Stimulated activated naive CD8-positive, alpha-beta T cell treated with anti-CD3 and anti-CD28 coated beads, Interleukin-15, amount 100 ng/mL, for 72 hours (primary cell): ENCODE measurements around the gene CEP72.
"Not testable (repeated sequence)": the region's sequence is repeated elsewhere in the genome, so short reads cannot be mapped to it uniquely, and the experiment has no call there.

Source experiments
- ATAC-seq: fragments of 150-1000 bp; cut with Tn5 transposase; 2 replicates; pipeline ENCODE4 v1.10.0; 2021; ENCODE audit warnings: mild to moderate bottlenecking, moderate library complexity
- DNase-seq, 2 donors: peaks; one replicate each; pipeline ENCODE4 v3.0.0; 2021 to 2022
- H3K27ac Mint-ChIP-seq, 2 donors: one replicate each; pipeline ENCODE4 v1.8.0; 2022; ENCODE audit warnings: mild to moderate bottlenecking in 2 of 2, mixed read lengths in 2 of 2, moderate library complexity in 2 of 2
- H3K27me3 Mint-ChIP-seq: one replicate; pipeline ENCODE4 v1.8.0; 2022; ENCODE audit warnings: mixed read lengths
- H3K4me1 Mint-ChIP-seq: one replicate; pipeline ENCODE4 v1.8.0; 2022; ENCODE audit warnings: mild to moderate bottlenecking, mixed read lengths
- H3K4me3 Mint-ChIP-seq, 2 donors: one replicate each; pipeline ENCODE4 v1.8.0; 2022; ENCODE audit warnings: mild to moderate bottlenecking in 2 of 2, mixed read lengths in 2 of 2, moderate library complexity in 1 of 2
- H3K9me3 Mint-ChIP-seq, 2 donors: one replicate each; pipeline ENCODE4 v1.8.0; 2022; ENCODE audit warnings: mixed read lengths in 2 of 2

Gene CEP72

DNA sequence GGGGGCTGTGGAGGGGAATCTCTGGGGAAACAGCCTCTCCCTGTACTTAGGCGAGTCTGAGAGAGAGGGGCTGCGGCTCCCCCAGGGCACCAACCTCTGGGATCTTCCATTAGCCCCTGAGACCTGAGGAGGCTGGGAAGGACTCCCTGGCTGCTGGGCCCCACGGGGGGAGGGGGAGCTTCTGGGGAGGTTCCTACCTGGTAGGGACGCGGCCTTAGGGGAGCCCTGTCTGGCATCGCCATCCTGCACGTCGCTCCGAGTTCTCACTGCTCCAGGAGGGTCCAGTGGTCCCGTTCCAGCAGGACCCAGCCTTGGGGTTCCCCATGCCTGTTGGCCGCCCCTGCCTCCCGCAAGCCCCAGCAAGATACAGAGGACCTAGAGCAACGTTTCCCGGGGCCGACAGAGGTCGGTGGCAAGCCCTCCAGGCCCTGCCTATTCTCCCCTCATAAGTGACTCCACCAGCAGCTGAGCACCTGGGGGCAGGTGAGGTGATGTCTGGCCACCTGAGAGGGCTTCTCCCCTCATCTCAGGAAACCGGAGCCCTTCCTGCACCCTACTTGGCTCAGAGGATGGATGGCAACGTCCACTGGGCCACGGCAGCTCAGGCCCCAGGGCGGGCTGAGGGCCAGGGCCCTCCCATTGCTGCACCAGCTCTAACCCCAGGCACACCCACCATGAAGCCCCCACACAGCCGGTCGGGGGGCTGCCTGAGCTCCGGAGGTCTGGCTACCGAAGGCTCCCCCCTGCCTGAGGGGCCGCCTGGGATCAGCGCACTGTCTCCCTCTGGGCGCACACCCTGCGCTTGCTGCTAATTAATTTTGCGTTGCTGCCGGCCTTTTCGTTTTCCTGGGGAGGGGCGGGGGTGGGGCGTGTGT is 58.5 kb downstream of the CEP72 start:
- ATAC-seq (no peak), DNase-seq (peak in 1 of 2 donors; percentile 15)
- Mint-ChIP-seq H3K27ac (no peak overlapping the region), H3K4me3 (no peak overlapping the region), H3K4me1 (peaks cover 25% of the 10 kb centered on the region), H3K9me3 (no peaks in the 10 kb centered on the region), H3K27me3 (peaks cover 26% of the 10 kb centered on the region)

DNA sequence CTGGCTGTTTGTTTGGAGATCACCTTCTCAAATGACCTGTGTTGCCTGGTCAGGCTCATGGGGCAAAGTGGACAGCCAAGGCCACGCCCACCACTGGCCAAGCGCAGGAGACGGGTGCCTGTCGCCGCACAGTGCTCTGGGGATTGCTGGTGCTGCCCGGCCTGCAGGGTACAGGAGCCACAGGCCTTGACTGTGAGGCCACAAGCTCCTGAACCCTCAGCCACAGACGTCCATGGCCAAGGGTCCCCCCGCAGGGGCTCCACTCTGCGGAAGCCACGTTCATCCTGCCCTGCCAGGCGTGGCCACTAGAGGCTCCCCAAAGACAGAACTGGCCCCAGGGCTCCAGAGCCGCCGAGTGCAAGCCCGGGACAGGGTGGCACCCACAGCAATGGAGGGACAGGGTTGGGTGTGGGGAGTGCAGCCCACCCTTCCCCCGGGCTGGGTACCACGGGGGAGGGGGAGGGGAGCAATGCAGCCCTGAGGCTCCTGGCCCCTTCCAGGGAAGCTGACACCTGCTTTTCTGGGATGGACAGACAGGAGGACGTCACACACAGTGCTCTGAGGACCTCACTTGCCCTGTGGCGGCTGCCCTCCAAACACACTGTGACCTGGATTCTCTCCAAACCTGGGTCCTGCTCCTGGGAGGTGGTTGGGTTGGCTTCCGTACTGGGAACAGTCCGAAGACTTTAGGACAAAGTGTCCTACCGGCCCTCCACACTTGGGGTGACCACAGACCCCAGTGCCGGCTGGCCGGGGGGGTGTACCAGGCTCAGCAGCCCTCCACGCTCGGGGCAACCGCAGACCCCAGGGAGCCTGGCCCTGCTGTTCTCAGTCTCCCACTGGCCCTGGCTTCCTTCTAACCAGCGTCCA is 59.6 kb downstream of the CEP72 start:
- Mint-ChIP-seq H3K9me3 (no peaks in the 10 kb centered on the region), H3K27me3 (peaks cover 37% of the 10 kb centered on the region), H3K27ac (peak overlapping the region in 1 of 2 donors; percentile 90), H3K4me1 (peaks cover 25% of the 10 kb centered on the region), H3K4me3 (no peak overlapping the region)
- peak; percentile 81 for ATAC-seq
- peak; percentile 71 to 72 for DNase-seq

DNA sequence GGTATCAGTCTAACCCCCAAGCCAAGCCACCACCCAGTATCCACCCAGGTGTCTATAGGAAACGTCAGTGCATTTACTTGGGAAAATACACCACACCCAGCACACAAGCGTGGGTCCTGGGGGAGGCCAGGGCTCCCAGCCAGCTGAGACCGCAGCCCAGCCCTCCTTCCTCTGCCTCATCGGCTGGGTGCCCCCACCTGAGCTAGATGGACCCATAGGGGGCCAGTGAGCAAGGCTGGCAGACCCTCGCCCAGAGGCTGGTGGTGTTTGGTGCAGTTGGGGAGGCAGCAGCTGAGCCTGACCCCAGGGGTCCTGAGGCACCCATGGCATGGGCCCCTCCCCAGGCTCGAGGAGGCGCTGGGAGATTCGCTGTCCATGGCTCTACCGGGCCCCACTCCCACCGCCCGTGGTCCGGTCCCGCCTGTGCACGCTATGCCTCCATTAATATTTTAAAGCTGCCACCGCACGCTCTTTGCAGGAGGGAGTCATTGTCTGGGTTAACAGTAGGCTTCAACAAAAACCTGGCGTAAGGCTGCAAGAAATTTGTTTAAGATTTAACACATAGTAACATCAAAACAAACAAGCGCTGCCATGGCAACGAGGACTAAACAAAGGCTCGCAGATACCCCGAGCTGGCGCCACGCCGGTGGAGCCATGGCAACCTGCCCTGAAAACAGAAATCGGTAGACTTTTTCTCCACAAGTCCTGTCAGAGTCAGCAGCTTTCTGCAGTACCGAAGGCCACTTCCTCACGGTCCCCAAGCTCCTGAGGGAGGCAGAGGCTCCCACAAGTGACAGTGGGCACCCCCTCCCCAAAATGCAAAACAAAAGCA is 60.4 kb downstream of the CEP72 start:
- Mint-ChIP-seq H3K27me3 (peaks cover 45% of the 10 kb centered on the region), H3K4me3 (peak overlapping the region in 1 of 2 donors; percentile 18), H3K4me1 (peaks cover 25% of the 10 kb centered on the region), H3K27ac (peak overlapping the region; percentile 36 to 90), H3K9me3 (no peaks in the 10 kb centered on the region)
- ATAC-seq (no peak), DNase-seq (peak in 1 of 2 donors; percentile 47)

DNA sequence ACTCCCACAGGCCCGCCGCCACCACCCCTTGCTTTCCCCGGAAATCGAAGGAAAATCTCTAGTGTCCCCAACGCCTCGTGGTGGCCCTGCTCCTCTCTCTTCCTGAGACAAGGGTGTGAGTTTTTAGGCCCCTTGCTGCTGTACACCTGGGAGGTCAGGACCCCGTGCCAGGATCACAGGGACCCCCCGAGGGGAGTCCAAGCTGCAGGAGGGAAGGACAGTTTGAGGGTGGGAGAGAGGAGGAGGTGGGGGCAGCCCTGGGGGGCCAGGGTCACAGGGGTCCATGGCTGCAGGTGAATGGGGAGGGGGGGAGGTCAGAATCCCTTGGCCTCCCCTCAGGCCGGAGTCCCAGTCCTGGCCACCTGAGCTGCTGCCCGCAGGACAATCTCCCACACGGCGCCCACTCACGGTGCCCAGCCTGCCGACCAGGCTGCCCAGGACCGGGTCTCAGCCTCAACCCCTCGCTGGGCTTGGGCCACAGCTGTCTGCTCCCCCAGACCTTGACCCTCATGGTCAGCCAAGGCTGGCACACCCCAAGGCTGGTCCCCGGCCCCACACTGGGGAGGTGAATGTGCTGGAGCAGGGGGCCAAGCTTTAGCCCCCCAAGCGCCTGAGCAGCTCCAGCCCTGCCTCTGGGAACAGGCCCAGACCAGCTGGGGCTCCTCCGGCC is 61.2 kb downstream of the CEP72 start:
- DNase-seq = peak in 1 of 2 donors; percentile 12
- Mint-ChIP-seq H3K4me1 (peaks cover 25% of the 10 kb centered on the region), H3K4me3 (peak overlapping the region in 1 of 2 donors; percentile 18), H3K27ac (peak overlapping the region; percentile 36 to 42), H3K27me3 (peaks cover 47% of the 10 kb centered on the region), H3K9me3 (no peaks in the 10 kb centered on the region)
- no peak for ATAC-seq

DNA sequence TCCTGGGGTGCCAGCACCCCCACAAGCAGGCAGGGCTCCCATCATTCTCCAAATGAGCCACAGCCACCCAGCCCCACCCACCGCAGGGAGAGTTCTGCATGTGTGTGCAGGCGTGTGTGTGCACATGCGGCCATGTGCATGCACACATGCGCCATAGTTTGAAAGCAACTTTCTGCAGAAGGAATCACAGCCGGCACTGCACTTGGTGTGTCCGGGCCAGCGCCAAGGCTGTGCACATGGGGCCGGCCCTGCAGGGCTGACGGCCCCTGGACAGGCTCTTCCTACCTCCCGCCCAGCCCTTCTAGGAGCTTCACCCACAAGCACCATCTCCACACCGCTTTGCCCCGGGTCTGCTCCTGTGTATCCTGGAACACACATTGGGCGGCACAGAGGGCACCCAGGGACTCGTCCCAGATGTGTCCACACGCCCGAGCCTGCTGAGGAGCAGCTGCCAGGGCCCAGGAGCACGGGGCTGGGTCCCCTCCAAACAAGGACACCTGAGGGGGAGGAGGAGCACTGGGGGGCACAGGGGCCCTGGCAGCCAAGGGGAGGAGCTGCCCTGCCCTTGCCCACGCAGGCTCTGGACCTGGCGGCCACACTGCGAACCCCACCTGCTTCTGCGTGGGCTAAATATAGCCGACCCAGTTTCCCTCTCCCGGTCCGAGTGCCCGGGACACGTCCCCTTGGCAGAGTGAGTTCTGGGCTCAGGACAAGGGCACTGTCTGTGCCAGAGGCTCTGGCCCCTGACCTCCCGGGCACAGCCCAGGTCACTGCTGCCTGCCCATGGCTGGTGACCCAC is 61.9 kb downstream of the CEP72 start:
- Mint-ChIP-seq H3K27ac (no peak overlapping the region), H3K27me3 (peaks cover 47% of the 10 kb centered on the region), H3K4me3 (no peak overlapping the region), H3K4me1 (peaks cover 25% of the 10 kb centered on the region), H3K9me3 (no peaks in the 10 kb centered on the region)
- DNase-seq (peak in 1 of 2 donors; percentile 11), ATAC-seq (no peak)

DNA sequence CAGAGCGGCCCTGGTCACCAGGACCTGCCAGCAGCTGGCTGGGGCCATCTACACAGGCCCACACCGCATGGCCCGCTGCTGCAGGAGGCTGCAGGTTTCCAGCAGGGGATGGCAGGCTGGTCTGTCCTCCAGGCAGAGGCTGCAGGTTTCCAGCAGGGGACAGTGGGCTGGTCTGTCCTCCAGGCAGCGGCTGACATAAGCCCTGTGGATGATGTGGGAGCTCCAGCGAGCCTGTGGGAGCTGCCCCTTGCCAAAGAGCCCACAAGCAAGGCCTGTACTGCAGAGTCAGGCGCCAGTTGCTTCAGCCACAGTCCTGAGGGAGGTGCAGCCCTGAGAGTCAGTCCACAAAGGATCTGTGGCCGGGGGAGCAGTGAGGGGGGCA is 62.5 kb downstream of the CEP72 start:
- H3K27me3 Mint-ChIP-seq = peaks cover 47% of the 10 kb centered on the region
- H3K4me1 Mint-ChIP-seq = peaks cover 25% of the 10 kb centered on the region
- DNase-seq = no peak
- no peak overlapping the region for H3K4me3 Mint-ChIP-seq
- no peak for ATAC-seq
- H3K9me3 Mint-ChIP-seq = no peaks in the 10 kb centered on the region
- peak overlapping the region in 1 of 2 donors; percentile 42 for H3K27ac Mint-ChIP-seq

DNA sequence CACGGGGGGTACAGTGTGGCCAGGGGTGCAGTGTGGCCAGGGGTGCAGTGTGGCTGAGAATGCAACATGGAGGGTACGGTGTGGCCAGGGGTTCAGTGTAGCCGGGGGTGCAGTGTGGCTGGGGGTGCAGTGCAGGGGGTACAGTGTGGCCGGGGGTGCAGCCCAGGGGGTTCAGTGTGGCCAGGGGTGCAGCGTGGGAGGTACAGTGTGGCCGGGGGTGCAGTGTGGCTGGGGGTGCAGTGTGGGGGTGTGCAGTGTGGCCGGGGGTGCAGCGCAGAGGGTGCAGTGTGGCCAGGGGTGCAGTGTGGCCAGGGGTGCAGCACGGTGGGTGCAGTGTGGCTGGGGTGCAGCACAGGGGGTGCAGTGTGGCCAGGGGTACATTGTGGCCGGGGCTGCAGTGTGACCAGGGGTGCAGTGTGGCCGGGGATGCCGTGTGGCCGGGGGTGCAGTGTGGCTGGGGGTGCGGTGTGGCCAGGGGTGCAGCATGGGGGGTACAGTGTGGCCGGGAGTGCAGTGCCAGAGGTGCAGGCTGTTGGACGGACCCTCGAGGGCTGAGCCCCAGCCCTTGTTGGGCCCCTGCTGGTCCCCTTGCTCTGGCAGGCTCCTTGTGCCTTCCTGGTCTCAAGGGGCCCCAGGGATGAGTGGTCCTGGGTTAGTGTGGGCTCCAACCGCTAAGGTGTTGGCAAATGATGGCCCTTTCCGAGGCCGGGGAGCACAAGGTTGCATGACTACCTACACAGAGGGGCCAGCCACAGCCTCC is 63.2 kb downstream of the CEP72 start:
- H3K27me3 Mint-ChIP-seq = peaks cover 47% of the 10 kb centered on the region
- DNase-seq (peak in 1 of 2 donors; percentile 9), ATAC-seq (peak; percentile 15)
- no peaks in the 10 kb centered on the region for H3K9me3 Mint-ChIP-seq
- no peak overlapping the region for H3K27ac Mint-ChIP-seq
- H3K4me3 Mint-ChIP-seq = no peak overlapping the region
- peaks cover 25% of the 10 kb centered on the region for H3K4me1 Mint-ChIP-seq

DNA sequence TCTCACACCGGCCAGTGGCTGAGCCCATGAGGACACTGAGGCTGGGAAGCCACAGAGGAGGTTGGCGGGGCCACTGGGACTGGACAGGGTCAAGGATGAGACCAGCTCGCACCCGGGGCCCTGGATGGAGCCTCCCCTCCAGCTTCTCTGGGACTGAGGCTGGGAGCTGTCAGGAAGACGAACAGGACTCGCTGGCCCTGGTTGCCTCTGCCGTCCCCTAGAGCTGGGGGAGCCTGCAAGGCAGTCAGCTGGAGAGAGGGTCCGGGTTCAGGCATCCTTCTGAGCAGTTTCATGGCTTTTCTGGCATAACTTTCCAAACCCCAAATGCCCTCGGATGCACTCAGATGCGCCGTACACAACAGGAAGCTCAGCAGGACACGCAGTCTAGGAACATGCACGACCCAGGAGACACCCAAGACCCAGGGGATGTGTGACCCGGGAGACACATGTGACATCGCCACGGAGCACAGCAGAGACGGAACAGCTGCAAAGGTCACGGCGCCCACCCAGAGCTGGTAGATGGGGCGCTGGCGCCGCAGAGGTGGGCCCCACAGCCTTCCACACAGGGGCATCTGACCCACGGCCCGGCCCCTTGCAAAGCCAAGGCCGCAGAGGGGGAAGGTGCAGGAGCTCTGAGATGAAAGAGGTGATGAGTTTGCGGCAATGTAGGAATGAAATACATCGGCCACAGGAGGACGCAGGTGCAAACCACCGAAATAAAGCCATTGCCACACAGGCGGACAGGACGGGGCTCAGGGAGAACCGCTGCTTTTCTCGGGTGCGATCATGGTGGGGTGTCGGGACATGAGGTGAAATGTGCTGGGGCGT is 63.9 kb downstream of the CEP72 start:
- H3K4me1 Mint-ChIP-seq = peaks cover 25% of the 10 kb centered on the region
- H3K27me3 Mint-ChIP-seq = peaks cover 47% of the 10 kb centered on the region
- H3K4me3 Mint-ChIP-seq = no peak overlapping the region
- no peak for ATAC-seq
- H3K27ac Mint-ChIP-seq = peak overlapping the region in 1 of 2 donors; percentile 42
- peak in 1 of 2 donors; percentile 7 for DNase-seq
- H3K9me3 Mint-ChIP-seq = no peaks in the 10 kb centered on the region

DNA sequence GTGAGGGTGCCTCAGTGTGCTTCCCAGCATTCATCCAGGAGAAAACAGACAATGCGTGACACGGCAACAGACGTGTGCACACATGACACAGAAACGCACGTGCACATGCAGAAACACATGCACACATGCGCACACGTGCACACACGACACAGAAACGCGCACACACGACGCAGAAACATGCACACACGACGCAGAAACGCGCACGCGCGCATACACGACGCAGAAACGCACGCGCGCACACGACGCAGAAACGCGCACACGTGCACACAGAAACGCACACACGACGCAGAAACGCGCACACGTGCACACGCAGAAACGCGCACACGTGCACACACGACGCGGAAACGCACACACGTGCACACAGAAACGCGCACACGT is 64.5 kb downstream of the CEP72 start:
- Mint-ChIP-seq H3K27me3 (peaks cover 47% of the 10 kb centered on the region), H3K9me3 (no peaks in the 10 kb centered on the region), H3K4me1 (peaks cover 25% of the 10 kb centered on the region), H3K4me3 (no peak overlapping the region), H3K27ac (no peak overlapping the region)
- ATAC-seq (no peak), DNase-seq (no peak)

DNA sequence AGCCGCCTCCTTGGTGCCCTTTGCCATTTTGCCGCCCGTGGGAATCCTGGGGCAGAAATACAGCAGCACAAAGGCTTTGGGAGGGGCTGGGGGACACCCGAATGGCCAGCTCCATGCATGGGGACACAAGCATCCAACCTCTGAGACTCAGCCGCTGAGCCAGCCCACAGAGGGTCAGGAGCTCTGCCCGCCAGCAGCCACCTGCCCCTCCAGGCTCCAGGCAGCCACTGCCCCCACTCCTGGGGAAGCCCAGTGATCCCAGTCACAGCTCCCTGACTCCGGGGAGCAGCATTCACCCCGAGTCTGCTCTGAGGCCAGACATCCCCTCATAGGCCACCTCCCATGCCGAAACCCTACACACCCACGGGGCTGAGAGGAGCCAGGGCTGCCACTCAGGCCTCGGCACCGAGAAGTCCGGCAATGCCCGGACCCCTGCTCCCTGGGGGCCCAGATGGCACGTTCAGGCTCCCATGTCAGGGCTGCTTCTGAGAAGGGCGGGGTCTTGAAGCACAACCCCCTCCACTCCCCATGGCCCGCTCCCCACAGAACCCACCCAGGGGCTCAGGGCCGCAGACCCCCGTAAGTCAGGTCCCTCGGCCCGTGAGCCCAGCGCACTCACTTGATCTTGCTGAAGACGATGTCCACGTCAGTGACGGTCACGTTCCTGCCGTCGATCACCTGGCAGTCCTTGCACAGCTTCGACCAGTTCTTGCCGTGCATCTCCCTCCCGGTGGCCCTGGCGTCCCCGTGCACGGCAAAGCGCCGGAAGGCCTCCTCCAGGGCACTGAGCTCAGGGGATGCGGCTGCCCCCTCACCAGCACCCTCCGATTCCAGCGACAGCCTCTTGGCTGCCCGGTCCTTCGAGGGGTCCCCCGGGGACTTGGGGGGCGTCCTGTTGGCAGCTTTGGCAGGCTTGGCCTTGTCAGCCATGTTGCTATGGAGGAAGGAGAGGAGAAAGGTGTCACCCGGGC is 65.3 kb downstream of the CEP72 start:
- Mint-ChIP-seq H3K9me3 (no peaks in the 10 kb centered on the region), H3K4me1 (peaks cover 19% of the 10 kb centered on the region), H3K27me3 (peaks cover 41% of the 10 kb centered on the region), H3K4me3 (peak overlapping the region in 1 of 2 donors; percentile 13), H3K27ac (peak overlapping the region in 1 of 2 donors; percentile 48)
- ATAC-seq (no peak), DNase-seq (peak in 1 of 2 donors; percentile 7)

DNA sequence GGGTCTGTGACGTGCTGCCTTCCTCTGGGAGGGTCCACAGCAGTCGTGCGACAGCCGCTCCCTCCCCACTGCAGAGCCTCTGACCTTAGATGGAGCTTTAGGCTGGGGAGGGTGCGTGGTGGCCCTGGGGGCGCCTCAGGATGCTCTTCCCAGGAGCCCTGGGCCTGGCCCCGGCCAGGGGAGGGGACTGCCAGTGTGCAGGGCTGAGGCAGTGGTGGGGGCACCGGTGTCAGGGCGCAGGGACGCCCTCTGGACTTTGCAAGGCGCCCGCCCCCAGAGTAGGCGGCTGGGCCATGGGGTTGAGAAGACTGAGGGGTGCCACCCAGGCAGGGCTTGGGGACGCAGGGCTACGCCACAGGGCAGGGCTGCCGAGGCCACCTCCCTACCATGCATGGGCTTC is 66.4 kb downstream of the CEP72 start:
- peaks cover 30% of the 10 kb centered on the region for H3K27me3 Mint-ChIP-seq
- not testable (repeated sequence) for H3K27ac Mint-ChIP-seq, DNase-seq, H3K4me1 Mint-ChIP-seq, H3K4me3 Mint-ChIP-seq, H3K9me3 Mint-ChIP-seq
- peak; percentile 28 for ATAC-seq
